ENCODE results near the gene NLGN1.

- TF ChIP-seq CTCF (IDR thresholded peaks at IDR 0.05; ENCODE audit: low read depth, low read length) (no peak), POLR2A (IDR thresholded peaks at IDR 0.05; ENCODE audit: extremely low read depth, insufficient read length) (no peak), MAX (IDR thresholded peaks at IDR 0.05; ENCODE audit: low read depth, low read length) (no peak)
Observed at GRCh38 chr3:173913974-173914421, 516.5 kb downstream of the NLGN1 start.

Data from NB4 (cell line).